ENCODE results near the gene POLD4.
A peak's percentile ranks its signal among the peaks of the same experiment; 100 is the strongest.

POLD4 gene

GRCh38 chr11:67355023-67355793 is 1.9 kb upstream of the POLD4 start:
- no peak for DNase-seq (ENCODE audit: insufficient read length, low spot score)

GRCh38 chr11:67354075-67355022 is 1.0 kb upstream of the POLD4 start:
- DNase-seq (ENCODE audit: insufficient read length, low spot score) (no peak), FAIRE-seq (peak; percentile 18)

More at GRCh38 chr11:67355023-67355793, 1.9 kb upstream of the POLD4 start:
- FAIRE-seq: no peak

GRCh38 chr11:67352546-67353316 is 615 bp downstream of the POLD4 start:
- FAIRE-seq: peak; percentile 68
- DNase-seq (ENCODE audit: insufficient read length, low spot score): no peak

- FAIRE-seq: peak; percentile 63
- DNase-seq (ENCODE audit: insufficient read length, low spot score): no peak
Measured at GRCh38 chr11:67351275-67352005, 1.9 kb downstream of the POLD4 start.

- no peak for DNase-seq (ENCODE audit: insufficient read length, low spot score)
- FAIRE-seq: no peak
Measured at GRCh38 chr11:67349928-67350465, 3.3 kb downstream of the POLD4 start.

- DNase-seq (ENCODE audit: insufficient read length, low spot score) (no peak), FAIRE-seq (no peak)
Measured at GRCh38 chr11:67349457-67349856, 3.9 kb downstream of the POLD4 start.

GRCh38 chr11:67349036-67349435 is 4.3 kb downstream of the POLD4 start:
- FAIRE-seq: no peak
- no peak for DNase-seq (ENCODE audit: insufficient read length, low spot score)

GRCh38 chr11:67347964-67348749 is 5.2 kb downstream of the POLD4 start:
- FAIRE-seq: no peak
- DNase-seq (ENCODE audit: insufficient read length, low spot score): no peak

- DNase-seq (ENCODE audit: insufficient read length, low spot score) (no peak), FAIRE-seq (peak; percentile 86)
Measured at GRCh38 chr11:67345920-67346819, 7.2 kb downstream of the POLD4 start.

- DNase-seq (ENCODE audit: insufficient read length, low spot score) (no peak), FAIRE-seq (peak; percentile 26)
Measured at GRCh38 chr11:67345247-67345919, 8.0 kb downstream of the POLD4 start.

GRCh38 chr11:67344264-67344663 is 9.1 kb downstream of the POLD4 start:
- no peak for FAIRE-seq
- DNase-seq (ENCODE audit: insufficient read length, low spot score): no peak

- FAIRE-seq: no peak
- DNase-seq (ENCODE audit: insufficient read length, low spot score): no peak
Measured at GRCh38 chr11:67337257-67337656, 16.1 kb downstream of the POLD4 start.

- FAIRE-seq (no peak), DNase-seq (ENCODE audit: insufficient read length, low spot score) (no peak)
Measured at GRCh38 chr11:67332081-67332691, 21.2 kb downstream of the POLD4 start.

- FAIRE-seq (no peak), DNase-seq (ENCODE audit: insufficient read length, low spot score) (no peak)
Measured at GRCh38 chr11:67323526-67323925, 29.8 kb downstream of the POLD4 start.

- no peak for FAIRE-seq
- DNase-seq (ENCODE audit: insufficient read length, low spot score): no peak
Measured at GRCh38 chr11:67322049-67322448, 31.3 kb downstream of the POLD4 start.

- FAIRE-seq (no peak), DNase-seq (ENCODE audit: insufficient read length, low spot score) (no peak)
Measured at GRCh38 chr11:67321313-67321871, 32.0 kb downstream of the POLD4 start.

GRCh38 chr11:67320691-67321090 is 32.7 kb downstream of the POLD4 start:
- FAIRE-seq (no peak), DNase-seq (ENCODE audit: insufficient read length, low spot score) (no peak)

Data from GM19239 (cell line).